HG02981 (cell line): Measurements from ENCODE around the gene FAM120B.
"Not testable (repeated sequence)": the region's sequence is repeated elsewhere in the genome, so short reads cannot be mapped to it uniquely, and the experiment has no call there.

ENCODE experiments used
- ATAC-seq: cut with Tn5 transposase; IDR thresholded peaks from one replicate; pipeline ENCODE4 v1.9.1; 2021; ENCODE audit warnings: mild to moderate bottlenecking, moderate library complexity; ENCODE audit not compliant: unreplicated experiment

The FAM120B gene

GRCh38 chr6:170306324-170307079 lies at the start of gene FAM120B:
Gene FAM120B (plus strand): TSS chr6:170306758. CDS start chr6:170317391, 10,633 bp downstream.
- ATAC-seq = peak; percentile 97

GRCh38 chr6:170257376-170257775 lies 49.2 kb upstream of the FAM120B start:
- no peak for ATAC-seq

- ATAC-seq = no peak
Observed at GRCh38 chr6:170258407-170258806, 48.2 kb upstream of the FAM120B start.

GRCh38 chr6:170259278-170259677 lies 47.3 kb upstream of the FAM120B start:
- no peak for ATAC-seq

- ATAC-seq = no peak
Observed at GRCh38 chr6:170260686-170261085, 45.9 kb upstream of the FAM120B start.

GRCh38 chr6:170261643-170262488 lies 44.7 kb upstream of the FAM120B start:
- ATAC-seq = no peak

GRCh38 chr6:170262489-170263088 lies 44.0 kb upstream of the FAM120B start:
- no peak for ATAC-seq

GRCh38 chr6:170263410-170263809 lies 43.1 kb upstream of the FAM120B start:
- no peak for ATAC-seq

GRCh38 chr6:170264086-170264485 lies 42.5 kb upstream of the FAM120B start:
- ATAC-seq = no peak

GRCh38 chr6:170264644-170265043 lies 41.9 kb upstream of the FAM120B start:
- ATAC-seq = not testable (repeated sequence)

- ATAC-seq = no peak
Observed at GRCh38 chr6:170265655-170266054, 40.9 kb upstream of the FAM120B start.

- ATAC-seq = no peak
Observed at GRCh38 chr6:170266061-170266825, 40.3 kb upstream of the FAM120B start.

GRCh38 chr6:170267688-170268087 lies 38.9 kb upstream of the FAM120B start:
- ATAC-seq = no peak

- ATAC-seq = no peak
Observed at GRCh38 chr6:170268216-170269129, 38.1 kb upstream of the FAM120B start.

GRCh38 chr6:170269151-170269845 lies 37.3 kb upstream of the FAM120B start:
- no peak for ATAC-seq

GRCh38 chr6:170269846-170270541 lies 36.6 kb upstream of the FAM120B start:
- no peak for ATAC-seq

GRCh38 chr6:170270984-170271593 lies 35.5 kb upstream of the FAM120B start:
- no peak for ATAC-seq

- ATAC-seq = peak; percentile 94
Observed at GRCh38 chr6:170271771-170272314, 34.7 kb upstream of the FAM120B start.
